Epidermal melanocyte (primary cell): ENCODE results near the gene FAM89B.
A peak's percentile ranks its signal among the peaks of the same experiment; 100 is the strongest.
"Not testable (repeated sequence)": the region's sequence is repeated elsewhere in the genome, so short reads cannot be mapped to it uniquely, and the experiment has no call there.

Experiments used
- DNase-seq: peaks from one replicate; pipeline ENCODE4 v3.0.0; 2011; ENCODE audit warnings: low spot score; ENCODE audit not compliant: insufficient read length

The FAM89B gene

DNA sequence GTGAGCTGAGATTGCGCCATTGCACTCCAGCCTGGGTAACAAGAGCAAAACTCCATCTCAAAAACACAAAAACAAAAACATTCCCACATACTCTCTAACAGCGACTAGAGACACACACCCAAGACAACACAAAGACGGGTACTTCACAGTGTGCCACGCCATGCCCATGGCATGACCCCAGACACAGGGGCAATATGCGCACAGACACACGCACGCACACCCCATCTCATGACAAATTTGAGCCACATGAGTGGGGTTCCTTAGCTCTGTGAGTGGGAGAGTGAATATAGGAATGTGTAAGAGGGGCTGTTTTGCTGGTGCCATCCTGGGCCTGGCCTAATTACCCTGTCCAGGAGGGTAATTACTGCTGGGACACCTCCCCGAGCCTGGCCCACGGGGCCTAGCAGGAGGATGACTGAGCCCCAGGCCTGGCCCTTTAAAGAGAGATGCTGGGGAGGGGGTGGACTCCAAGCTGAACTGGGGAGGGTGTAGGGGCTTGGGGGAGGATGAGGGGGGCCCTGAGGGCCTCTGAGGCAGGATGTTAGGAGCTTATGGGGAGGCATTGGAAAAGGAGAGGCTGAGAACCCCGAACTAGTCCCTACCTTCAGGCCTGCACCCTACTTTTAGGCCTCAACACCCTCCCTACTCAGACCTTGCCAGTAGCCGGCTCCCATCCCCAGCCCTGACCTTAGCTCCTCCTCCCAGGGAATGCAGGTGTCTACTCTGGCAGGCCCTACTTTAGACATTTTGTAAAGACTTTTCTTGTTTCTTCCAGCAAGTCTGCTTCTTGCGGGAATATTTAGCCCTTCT, 15.7 kb upstream of the FAM89B start:
- DNase-seq = no peak

DNA sequence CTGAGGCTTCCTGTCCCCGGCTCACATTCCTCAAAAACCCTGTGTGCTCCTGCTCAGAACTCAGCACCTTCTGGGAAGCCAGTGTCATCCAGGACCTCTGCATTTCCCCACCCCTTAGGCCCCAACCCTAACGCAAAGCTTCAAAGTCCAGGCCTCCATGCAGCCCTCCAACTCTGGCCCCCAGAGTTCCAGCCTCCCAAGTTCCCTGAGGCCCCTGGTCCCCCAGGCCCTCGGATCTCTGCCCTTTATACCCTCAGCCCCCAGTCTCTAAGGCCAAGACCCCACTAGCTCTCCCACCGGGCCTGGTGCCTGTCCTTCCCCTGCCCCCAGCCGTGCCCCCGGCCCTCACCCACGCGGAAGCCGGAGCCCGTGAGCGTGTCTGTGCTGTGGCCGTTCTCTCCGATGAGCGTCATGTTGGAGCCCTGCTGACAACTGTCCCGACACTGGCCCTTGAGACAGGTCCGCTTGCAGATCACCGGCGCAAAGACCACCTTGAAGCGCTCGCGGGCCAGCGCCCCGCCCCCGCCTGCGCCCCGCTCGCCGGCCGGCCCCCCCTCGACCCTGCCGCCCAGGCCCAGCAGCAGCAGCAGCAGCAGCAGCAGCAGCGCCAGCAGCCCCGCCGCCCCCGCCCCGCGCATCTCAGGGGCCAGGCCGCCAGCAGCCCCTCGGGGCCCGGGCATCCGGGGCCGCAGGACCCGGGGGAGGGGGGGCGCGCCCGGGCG, 14.9 kb upstream of the FAM89B start:
- no peak for DNase-seq

DNA sequence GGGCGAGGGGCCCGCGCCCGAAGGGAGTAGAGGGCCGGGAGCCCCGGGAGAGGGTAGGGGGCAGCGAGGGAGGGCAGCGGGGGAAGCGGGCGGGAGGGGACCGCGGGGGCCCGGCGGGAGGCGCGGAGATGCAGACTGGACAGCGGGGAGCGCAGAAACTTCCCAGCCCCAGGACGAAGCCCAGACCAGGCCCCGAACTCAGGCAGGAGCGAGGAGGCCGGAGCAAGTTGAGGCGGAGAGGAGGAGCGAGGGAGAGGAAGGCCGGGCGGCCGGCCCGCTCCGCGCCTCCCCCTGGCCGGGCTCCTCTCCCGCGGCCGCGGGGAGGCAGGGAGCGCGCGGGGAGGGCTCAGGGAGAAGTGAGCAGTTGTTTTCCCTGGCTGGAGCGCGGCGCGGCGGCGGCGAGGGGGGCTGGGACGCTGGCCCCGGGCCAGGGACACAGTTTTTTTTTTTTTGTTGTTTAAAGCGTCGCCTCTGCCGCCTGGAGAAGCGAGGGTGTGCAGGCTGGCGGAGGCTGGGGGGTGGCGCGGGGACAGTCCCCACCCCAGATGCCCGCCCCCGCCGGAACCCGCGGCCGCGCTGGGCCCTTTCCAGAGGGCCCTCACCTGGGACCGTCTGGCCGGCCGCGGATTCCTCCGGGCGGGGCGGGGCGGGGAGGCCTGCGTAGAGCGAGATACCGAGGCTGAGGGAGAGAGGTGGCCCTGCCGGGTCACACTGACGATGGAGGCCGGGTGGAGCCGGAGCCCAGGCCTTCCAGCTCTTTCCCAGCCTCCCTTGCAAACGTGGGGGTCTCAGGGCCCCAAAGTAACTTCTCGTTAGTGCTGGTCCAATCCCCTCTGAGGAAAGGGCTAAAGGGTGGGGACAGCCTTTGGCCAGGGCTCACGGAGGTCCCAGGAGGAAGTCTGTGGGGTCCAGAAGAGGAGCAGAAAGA, 14.1 kb upstream of the FAM89B start, which contains the start of gene LTBP3:
LTBP3 (minus strand) TSS at position 358 of the 928 bp plus-strand sequence. CDS start 400 bp downstream, outside the sequence.
- peak; percentile 94 for DNase-seq

DNA sequence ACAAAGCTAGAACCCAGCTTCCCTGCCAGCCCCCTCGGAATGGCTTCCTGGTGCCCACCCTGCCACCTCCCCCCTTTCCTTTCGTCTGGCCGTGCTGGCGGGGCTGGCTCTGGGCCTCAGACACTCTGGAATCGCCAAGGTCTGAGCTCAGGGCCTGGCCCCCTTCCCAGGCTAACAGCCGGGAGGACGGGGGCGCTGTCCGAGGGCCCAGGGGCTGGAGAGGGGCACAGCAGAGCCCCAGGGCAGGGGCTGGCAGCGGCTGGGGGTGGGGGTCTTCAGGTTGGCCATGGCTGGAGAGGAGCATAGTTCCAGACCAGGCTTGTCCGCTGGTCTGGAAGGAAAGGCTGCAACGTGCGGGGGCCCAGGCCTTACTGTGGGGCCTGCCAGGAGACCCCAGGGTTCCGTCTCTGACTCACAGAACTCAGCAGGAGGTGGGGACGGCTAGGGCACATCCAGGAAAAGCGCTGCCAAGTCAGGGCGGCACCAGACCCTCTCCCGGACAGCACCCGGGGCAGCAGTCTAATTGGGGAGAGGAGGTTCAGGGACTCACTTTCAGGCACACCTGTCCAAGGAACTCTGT, 13.3 kb upstream of the FAM89B start:
- DNase-seq = no peak

DNA sequence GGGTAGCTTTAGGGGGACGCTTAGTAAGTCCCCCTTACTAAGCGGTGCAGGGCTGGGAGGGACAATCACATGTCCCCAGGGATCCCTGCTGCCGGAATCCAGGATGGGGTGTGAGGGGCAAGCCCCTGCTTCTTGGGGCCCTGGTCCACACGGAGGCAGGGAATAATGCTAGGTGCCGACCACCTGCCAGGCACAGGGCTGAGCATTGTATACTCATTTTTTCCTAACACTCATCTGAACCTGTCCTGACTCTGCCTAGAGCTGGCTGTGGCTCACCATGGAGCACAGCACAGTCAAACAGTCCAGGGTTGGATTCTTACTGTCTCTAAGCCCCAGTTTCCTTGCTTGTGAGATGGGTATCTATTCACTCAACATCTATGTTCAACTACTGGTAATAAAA, 12.8 kb upstream of the FAM89B start:
- no peak for DNase-seq

DNA sequence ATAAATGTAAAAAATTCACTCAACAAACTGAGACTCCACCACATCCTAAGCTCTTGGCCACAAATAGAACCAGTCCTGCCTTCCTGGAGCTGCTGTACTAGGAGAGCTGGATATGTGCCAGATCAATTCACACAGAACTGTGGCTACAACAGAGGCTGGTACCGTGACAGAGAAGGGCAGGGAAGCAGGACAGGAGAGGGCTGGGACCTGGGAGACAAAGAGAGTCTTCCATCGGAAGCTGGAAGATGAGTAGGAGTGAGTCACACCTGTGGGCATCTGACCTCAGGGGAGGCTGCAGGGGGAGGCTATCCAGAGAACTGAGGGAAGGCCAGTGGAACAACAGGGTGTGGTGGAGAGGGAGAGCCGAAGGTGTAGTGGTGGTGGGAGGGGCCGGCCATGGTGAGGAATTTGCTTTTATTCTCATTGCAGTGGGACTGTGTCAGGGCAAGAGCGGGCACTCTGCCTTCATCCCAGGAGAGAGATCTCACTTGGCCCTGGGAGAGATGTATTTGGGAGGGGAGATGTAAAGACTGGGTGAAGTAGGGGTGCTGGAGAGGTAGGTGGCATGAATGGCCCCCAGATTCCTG, 12.3 kb upstream of the FAM89B start:
- DNase-seq = no peak

DNA sequence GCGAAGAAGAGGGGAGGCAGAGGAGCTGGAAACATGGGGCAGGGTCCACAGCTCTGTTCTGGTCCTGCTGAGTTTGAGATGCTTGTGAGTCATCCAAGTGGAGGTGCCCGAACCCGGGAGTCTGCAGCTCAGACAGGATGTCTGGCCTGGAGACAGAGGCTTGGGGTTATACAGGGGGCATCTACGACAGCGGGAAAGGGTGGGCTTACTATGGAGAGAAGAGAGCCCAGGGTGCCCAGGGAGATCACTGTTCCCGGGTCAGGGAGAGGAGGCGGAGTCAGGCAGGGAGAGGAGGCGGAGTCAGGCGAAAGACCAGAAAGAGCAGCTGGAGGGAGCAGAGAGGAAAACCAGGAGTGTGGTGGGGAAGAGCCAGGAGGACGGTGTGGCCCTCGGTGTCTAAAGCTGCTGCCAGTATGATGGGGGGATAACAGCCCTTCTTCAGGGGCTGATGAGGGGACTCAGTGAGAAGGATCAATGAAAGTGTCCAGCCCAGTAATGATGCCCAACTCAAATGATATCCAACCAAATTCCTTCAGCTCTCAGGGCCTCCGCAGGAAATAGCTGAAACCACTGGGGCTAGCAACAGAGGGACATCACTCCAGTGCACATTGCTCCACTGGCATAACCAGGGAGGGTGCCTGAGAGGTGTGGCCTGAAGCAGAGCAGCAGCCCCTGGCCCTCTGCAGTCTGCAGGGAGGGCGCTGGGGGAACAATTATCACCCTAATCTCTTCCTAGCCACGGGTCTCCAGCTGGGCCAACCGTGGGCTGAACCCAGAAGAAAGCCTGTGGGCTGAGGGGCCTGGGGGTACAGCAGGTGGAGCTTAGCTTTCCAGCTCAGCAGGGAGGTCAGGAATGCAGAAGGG, 11.6 kb upstream of the FAM89B start:
- DNase-seq = no peak

DNA sequence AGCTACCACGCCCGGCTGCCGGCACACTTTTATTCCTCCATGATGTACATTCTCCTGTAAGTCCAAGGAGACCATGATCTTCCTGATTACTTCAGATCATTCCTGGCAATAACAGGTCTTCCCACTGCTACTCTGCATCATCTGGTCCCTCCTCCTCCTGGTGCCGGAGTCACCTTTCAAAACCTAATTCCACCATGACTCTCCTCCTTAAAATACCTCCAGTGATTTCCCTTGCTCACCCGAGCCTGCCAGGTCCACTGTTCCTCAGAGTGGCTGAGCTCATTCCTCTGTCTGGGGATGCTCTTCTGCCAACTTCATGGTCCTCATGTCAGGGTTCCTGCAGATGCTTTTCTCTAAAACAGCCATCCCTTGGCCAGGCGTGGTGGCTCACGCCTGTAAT, 10.3 kb upstream of the FAM89B start:
- no peak for DNase-seq

DNA sequence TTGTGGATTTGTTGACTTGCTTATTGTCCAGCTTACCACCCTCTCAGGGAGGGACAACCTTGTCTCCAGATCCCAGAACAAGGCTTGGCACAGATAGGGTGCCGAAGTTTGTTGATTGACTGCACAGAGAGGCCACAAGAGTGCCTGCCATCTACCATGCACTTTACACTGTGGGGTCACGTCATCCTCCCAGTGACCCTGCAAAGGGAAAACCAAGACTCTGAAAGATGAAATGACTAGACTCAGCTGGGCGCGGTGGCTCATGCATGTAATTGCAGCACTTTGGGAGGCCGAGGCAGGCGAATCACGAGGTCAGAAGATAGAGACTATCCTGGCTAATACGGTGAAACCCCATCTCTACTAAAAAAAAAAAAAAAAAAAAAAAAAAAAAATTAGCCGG, 9.6 kb upstream of the FAM89B start:
- DNase-seq = no peak

DNA sequence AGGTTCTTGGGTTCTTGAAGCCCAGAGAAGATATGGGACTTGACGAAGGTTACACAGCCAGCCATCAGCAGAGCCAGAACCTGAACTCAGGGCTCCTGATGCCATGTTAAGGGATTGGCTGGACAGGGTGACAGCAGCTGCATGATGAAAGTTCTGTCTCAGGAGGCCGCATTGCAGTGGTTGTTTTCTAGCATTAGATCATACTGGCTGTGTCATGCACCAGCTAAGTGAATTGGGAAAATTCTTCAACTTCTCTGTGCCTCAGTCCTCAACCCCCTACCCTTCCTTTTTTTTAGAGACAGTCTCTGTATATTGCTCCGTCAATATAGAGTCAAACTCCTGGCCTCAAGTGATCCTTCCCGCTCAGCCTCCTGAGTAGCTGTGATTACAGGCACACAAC, 8.7 kb upstream of the FAM89B start:
- no peak for DNase-seq

DNA sequence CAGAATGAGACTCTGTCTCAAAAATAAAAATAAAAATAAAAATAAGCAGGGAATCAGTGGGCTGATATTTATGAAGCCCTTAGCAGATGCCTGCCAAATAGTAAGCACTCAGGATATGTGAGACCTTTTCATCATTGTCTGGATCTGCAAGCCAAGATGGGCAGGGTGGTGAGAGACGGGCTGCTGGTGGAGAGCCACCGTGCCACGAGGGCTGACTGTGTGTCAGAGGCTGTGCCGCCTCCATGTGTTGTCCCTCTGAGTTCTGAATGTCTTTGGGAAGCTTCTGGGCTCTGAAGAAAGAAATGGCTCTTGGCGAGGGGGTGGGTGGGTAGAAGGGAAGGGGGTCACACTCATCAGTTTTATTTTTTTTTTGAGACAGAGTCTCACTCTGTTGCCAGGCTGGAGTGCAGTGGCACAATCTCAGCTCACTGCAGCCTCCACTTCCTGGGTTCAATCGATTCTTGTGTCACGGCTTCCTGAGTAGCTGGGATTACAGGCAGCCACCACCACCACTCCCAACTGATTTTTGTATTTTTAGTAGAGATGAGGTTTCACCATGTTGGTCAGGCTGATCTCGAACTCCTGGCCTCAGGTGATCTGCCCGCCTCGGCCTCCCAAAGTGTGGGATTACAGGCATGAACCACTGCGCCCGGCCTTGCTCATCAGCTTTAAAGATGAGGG, 7.3 kb upstream of the FAM89B start:
- DNase-seq = not testable (repeated sequence)

DNA sequence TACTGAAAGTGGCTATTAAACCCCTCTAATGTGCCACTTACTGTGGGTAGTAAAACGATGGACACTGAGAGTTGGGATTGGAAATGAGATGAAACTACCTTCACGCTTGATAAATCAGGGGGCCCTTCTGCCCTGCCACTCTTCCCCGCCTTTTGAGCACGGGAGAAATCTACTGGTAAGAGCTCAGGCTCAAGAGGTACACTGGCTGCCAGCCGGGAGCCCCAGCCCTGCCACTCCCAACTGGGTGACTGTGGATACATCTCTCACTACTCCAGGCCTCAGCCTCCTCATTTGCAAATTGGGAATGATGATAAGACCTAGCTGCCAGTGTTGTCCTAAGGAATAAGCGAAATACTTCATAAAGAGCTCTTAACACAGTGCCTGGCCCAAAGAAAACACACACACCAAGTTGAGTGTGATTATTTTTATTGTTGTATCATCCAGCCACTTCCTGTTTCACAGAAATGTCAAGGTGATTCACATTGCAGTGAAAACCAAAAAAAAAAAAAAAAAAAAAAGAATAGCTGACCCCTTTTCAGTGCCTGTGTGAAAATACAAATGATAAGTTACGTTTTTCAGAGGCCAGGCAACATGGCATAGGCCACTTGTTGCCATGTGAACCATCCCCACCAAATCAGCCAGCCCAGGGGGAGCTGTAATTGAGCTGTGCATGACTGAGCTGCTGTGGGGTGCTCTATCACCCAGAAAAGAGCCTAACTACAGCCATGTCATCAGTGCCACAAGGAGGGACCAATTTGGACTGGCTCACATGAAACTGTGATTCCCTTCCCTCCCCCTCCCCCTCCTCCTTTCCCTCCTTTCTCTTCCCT, 6.5 kb upstream of the FAM89B start:
- DNase-seq = no peak

DNA sequence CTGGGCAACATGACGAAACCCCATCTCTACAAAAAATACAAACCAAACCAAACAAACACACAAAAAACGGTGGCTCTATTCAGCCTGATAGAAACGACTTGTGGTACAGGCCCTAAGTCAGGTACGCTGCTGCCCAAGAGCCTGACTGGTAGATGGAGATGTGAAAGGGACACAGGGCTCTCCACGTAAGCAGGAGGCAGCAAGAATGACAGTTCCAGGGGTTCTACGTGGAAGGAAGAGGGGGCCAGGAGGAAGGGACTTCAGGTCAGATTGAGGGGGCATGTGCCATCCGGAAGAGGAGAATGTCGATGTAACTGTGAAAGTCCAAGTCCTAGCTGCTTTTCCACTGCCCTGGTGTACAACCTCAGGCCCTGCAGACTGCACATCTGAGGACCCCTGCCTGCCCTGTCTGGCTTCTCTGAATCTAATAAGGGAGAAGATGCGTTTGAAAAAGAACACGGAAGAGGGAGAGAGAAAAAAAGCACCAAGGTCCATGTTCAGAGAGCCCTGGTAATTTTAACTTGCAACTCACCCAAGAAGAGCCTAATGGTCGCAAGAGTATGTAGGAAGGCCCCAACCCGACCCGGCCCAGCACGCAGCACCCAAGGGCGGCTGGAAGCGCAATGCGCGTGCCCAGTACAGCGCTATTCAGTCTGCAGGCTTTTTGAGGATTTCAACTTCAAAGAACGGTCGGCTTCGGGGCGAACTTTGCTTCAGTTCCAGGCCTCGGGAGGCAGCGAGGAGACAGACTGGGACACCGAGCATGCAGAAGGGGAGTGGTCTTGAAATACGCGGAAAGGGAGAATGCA, 3.0 kb upstream of the FAM89B start:
- DNase-seq = no peak

DNA sequence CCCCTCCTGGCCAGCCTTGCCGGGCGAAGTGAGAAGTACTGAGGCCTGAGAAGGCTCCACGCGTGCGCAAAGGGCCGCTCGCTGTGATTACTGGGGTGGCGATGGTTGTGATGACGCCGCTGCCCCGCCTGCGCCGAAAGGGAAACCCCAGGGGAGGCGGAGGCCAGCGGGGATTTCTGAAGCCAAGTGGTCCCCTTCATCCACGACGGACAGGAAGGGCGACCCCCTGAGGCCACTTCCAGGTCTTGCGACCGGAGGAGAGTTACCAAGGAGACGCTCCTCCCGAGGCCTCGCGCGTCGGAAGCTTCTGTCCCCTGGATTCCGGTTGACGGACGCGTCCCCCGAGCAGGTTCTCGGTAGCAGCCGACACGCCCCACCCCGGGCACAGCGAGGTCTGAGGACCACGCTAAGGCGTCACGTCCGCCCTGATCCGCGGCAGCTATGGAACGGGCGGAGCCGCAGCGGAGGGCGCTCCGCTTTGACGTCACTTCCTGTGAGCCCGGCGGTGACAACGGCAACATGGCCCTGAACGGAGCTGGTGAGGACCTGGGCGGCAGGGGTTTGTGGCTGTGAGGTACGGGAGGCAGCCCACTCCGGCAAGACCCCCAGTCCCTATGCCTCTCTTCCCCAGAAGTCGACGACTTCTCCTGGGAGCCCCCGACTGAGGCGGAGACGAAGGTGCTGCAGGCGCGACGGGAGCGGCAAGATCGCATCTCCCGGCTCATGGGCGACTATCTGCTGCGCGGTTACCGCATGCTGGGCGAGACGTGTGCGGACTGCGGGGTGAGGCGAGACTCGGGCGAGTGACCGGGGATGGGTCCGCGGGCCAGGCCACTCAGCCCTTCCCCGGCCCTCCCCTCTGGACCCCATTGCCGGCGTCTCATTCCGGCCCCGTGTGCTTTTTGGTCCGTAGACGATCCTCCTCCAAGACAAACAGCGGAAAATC, 2.1 kb upstream of the FAM89B start, which contains the start of gene ZNRD2:
ZNRD2 (plus strand) TSS at position 505 of the 946 bp plus-strand sequence; CDS start at position 520, 15 bp downstream.
- peak; percentile 98 for DNase-seq

DNA sequence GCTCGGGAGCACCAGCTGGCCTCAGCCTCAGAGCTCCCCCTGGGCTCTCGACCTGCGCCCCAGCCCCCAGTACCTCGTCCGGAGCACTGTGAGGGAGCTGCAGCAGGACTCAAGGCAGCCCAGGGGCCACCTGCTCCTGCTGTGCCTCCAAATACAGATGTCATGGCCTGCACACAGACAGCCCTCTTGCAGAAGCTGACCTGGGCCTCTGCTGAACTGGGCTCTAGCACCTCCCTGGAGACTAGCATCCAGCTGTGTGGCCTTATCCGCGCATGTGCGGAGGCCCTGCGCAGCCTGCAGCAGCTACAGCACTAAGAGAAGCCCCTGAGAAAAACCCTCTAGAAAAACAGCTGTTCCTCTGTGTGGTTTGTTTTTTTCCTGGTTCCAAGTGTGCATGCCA, 918 bp upstream of the FAM89B start:
- no peak for DNase-seq

DNA sequence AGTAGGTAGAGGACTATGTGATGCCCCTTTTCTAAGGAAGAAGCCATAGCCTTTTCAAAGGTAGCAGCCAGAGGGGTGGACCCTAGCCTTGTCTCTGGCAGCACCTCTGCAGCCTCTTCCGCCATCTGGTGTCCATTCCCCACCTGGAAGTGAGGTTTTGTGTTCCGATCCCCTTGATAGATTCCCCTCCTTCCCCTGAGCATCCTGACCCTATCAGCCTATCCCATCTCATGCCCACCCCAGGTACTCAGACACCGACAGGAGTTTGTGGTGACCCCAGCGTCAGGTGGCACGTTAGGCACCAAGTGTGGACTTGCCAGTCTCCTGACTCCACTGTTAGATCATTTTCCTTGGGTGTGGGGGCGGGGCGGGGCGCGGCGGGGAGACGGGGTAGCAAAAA, 398 bp upstream of the FAM89B start:
- DNase-seq = no peak
